Tibial artery (tissue), 4 donors: ENCODE data around the gene TEX29.
A peak's percentile ranks its signal among the peaks of the same experiment; 100 is the strongest.

ENCODE experiments used
- DNase-seq, 2 donors: peaks; one replicate each; pipeline ENCODE4 v3.0.0-alpha.2; 2019
- H3K27ac ChIP-seq, 2 donors: fragments of 200-600 bp; sonication (generic) in 1 of 2; 1 replicate in 1 of 2; 2 replicates in 1 of 2; pipeline ENCODE4 v1.5.1; 2018 to 2019; ENCODE audit warnings: mild to moderate bottlenecking in 1 of 2
- H3K27me3 ChIP-seq, 2 donors: fragments of 200-600 bp; sonication (generic) in 1 of 2; one replicate each; pipeline versions ENCODE4 v1.5.1 to v1.6.0; 2016 to 2019
- H3K36me3 ChIP-seq, 3 donors: fragments of 200-600 bp; sonication (generic) in 2 of 3; one replicate each; pipeline ENCODE4 v1.5.1; 2016 to 2019; ENCODE audit warnings: mild to moderate bottlenecking in 2 of 3
- H3K4me1 ChIP-seq, 4 donors: fragments of 200-600 bp; sonication (generic) in 2 of 4; 1 replicate in 3 of 4; 2 replicates in 1 of 4; pipeline ENCODE4 v1.5.1; 2016 to 2019
- H3K4me3 ChIP-seq, 2 donors: fragments of 200-600 bp; sonication (generic) in 1 of 2; 1 replicate in 1 of 2; 2 replicates in 1 of 2; pipeline ENCODE4 v1.5.1; 2018 to 2019; ENCODE audit warnings: mild to moderate bottlenecking in 2 of 2
- H3K9me3 ChIP-seq, 3 donors: fragments of 200-600 bp; sonication (generic) in 1 of 3; one replicate each; pipeline ENCODE4 v1.5.1; 2016 to 2019
- intact Hi-C: fragments of 100-400 bp; cut with DNase I; formaldehyde crosslinking; loops from one replicate; pipeline ENCODE4 v1.15.0; 2023; ENCODE audit warnings: low total_unique reads
- TF ChIP-seq, protein P1 (sequence below), 2 experiments: fragments of 200-600 bp in 1 of 2; fragments of 450-650 bp in 1 of 2; IDR thresholded peaks; one replicate each; pipeline ENCODE4 v1.5.1; 2017 to 2019; ENCODE audit warnings: antibody characterized with exemption in 2 of 2, mild to moderate bottlenecking in 1 of 2, moderate library complexity in 1 of 2

The TEX29 gene

DNA sequence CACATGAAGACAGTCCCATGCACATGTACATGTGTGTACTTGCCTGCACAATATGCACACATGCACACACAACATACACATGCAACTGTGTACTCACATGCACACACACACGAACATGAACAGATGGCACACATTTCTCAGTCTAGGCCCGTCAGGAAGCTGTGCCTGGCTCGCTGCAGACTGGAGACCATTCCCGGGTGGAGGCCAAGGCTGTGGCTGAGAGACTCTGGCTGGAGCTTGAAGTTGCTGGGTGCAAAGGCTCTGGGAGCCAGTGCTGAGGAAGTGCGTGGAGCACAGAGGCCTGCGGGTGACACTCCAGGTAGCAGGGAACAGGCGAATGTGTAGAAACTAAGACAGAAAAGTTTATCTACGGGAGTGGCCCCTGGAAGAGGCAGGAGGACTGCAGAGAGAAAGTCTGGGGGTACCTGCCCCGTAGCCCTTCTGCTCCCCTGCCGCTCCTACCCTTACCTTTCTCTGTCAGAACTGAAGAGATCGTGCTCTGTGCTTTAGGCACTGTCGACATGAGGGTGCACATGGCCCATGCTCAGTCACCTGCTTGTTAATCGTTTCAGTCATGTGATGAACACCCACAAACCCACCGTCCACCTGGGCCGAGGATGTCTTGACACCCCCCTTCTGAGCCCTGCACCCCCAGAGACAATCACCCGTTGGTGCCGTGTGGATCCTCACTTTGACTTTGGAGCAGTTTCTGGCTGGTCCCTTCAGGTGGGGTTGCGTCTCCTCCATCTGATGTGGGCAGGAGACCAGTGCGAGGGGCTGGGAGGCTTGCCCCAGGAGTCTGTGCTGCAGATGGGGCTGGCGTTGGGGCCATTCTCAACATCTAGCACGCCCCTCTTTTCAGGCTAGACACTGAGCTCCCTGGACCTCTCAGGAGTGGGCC is 69.4 kb downstream of the TEX29 start:
- no peaks in the 10 kb centered on the region for H3K36me3 ChIP-seq
- H3K4me3 ChIP-seq, result no peak overlapping the region
- TF ChIP-seq, protein P1, sequence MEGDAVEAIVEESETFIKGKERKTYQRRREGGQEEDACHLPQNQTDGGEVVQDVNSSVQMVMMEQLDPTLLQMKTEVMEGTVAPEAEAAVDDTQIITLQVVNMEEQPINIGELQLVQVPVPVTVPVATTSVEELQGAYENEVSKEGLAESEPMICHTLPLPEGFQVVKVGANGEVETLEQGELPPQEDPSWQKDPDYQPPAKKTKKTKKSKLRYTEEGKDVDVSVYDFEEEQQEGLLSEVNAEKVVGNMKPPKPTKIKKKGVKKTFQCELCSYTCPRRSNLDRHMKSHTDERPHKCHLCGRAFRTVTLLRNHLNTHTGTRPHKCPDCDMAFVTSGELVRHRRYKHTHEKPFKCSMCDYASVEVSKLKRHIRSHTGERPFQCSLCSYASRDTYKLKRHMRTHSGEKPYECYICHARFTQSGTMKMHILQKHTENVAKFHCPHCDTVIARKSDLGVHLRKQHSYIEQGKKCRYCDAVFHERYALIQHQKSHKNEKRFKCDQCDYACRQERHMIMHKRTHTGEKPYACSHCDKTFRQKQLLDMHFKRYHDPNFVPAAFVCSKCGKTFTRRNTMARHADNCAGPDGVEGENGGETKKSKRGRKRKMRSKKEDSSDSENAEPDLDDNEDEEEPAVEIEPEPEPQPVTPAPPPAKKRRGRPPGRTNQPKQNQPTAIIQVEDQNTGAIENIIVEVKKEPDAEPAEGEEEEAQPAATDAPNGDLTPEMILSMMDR (IDR thresholded peaks at IDR 0.05), result no peak
- no peaks in the 10 kb centered on the region for H3K9me3 ChIP-seq
- no peak overlapping the region for H3K27ac ChIP-seq
- H3K4me1 ChIP-seq, result no peaks in the 10 kb centered on the region
- no peaks in the 10 kb centered on the region for H3K27me3 ChIP-seq
- DNase-seq, result peak; percentile 15 to 44
- intact Hi-C loops, result no loop called here

DNA sequence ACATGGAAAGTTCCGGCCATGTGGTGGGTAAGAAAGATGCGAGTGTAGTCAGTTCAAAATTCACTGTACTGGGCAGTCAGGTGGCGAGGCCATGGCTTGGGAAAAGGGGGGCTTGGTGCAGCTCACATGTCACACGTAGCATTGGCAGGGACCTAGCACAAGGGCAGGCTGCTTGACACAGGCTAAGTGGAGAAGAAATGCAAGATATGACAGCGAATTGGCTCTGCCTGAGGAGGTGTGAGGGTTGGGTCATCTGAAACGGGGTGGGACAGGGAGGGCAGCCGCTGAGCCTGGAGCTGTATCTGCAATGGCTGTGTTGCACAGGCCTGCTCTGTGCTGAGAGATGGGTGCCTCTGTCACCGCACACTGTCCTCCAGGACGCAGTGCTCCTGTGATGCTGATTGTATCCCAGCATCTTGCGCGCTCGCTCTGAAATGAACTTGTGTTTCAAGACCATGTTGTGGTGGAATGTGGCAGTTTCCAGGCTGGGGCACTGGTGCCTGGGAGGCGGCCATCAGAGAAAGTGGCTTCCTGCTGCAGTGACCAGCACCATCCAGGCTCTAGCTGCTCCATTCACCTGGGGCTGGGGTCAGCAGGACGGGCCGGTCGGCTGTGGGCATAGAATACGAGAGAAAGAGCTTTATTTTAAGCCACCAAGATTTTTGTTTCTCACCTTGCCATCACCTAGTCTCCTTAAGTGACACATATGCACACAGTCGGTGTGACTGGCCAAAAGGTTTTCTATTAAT is 70.3 kb downstream of the TEX29 start:
- intact Hi-C loops, result no loop called here
- TF ChIP-seq, protein P1 (IDR thresholded peaks at IDR 0.05), result no peak
- no peaks in the 10 kb centered on the region for H3K27me3 ChIP-seq
- no peaks in the 10 kb centered on the region for H3K9me3 ChIP-seq
- H3K4me1 ChIP-seq, result no peaks in the 10 kb centered on the region
- H3K36me3 ChIP-seq, result no peaks in the 10 kb centered on the region
- H3K27ac ChIP-seq, result no peak overlapping the region
- peak; percentile 7 to 32 for DNase-seq
- no peak overlapping the region for H3K4me3 ChIP-seq

DNA sequence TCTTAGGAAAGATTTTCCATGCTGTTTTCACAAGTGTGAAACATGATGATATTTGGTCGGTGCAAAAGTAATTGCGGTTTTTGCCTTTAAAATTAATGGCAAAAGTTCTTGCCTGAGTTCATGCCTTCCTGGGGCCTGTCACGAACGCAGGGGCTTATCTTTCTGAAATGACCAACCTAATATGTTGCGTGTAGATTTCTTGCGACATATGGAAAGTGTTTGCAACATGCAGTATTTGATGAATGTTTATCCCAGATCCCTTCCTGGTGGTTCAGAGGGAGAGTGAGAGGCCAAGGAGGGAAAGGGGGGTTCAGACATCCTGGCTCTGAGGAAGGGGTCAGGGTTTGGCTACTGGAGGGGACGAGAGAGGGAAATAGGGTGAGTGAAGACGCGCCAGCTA is 72.0 kb downstream of the TEX29 start:
- H3K9me3 ChIP-seq, result no peaks in the 10 kb centered on the region
- H3K27me3 ChIP-seq, result no peaks in the 10 kb centered on the region
- DNase-seq, result no peak
- H3K36me3 ChIP-seq, result no peaks in the 10 kb centered on the region
- TF ChIP-seq, protein P1 (IDR thresholded peaks at IDR 0.05), result no peak
- no peak overlapping the region for H3K4me3 ChIP-seq
- intact Hi-C loops, result no loop called here
- H3K27ac ChIP-seq, result no peak overlapping the region
- no peaks in the 10 kb centered on the region for H3K4me1 ChIP-seq

DNA sequence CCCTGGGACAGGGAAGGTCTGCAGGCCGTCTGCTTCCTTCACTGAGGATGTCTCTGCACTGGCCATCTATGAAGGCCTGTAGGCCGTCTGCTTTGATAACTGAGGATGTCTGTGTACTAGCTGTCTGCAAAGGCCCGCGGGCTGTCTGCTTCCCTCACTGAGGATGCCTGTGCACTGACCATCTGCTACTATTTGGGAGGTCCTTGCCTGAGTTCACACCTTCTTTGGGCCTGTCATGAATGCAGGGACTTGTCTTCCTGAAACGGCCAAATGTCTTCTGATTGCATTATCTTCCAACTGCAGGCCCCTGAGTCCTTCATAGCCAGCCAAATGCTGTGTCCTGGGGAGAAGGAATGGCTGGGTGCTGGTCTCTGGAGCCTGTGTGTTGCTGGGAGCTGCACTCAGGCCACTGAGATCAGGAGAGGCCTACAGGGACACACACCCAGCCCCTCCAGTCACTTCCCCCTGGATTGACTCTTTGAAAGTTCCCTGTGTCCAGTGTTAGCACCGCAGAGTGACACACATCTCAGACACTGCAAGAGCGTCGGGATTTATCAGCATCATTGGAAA is 72.9 kb downstream of the TEX29 start:
- TF ChIP-seq, protein P1 (IDR thresholded peaks at IDR 0.05), result no peak
- DNase-seq, result peak; percentile 10 to 20
- Histone ChIP-seq H3K9me3 (no peaks in the 10 kb centered on the region), H3K4me3 (no peak overlapping the region), H3K27me3 (no peaks in the 10 kb centered on the region), H3K27ac (no peak overlapping the region), H3K36me3 (no peaks in the 10 kb centered on the region), H3K4me1 (no peaks in the 10 kb centered on the region)
- intact Hi-C loops, result no loop called here
